GM21381 (cell line): ENCODE measurements around the gene LHPP.

Source experiments
- ATAC-seq: cut with Tn5 transposase; IDR thresholded peaks from one replicate; pipeline ENCODE4 v1.9.1; 2021; ENCODE audit warnings: mild to moderate bottlenecking, moderate library complexity; ENCODE audit not compliant: unreplicated experiment

Gene LHPP

GRCh38 chr10:124637746-124638145 is 176.1 kb downstream of the LHPP start:
- ATAC-seq, result no peak

GRCh38 chr10:124639206-124639605 is 177.6 kb downstream of the LHPP start:
- ATAC-seq, result no peak

DNA sequence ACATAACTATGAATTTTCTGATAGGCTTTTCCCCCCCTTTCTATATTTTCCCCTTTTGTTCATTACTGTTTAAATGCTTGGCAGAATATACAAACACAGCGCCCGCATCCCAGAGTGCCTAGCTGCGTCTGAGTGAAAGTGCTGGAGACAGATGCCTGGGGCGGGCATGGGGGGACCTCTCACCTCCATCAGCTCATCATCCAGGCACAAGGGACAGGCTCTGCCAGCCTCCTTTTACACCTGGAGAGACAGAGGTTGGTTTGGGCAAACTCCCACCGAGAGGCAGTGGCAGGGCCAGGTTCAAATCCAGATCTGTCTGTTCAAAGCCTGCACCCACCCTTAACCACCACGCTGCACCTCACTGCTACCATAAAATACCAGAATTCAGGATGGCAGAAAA is 178.0 kb downstream of the LHPP start:
- no peak for ATAC-seq

GRCh38 chr10:124640056-124640455 is 178.4 kb downstream of the LHPP start:
- ATAC-seq, result no peak

GRCh38 chr10:124640538-124641231 is 179.1 kb downstream of the LHPP start:
- ATAC-seq, result peak; percentile 38

DNA sequence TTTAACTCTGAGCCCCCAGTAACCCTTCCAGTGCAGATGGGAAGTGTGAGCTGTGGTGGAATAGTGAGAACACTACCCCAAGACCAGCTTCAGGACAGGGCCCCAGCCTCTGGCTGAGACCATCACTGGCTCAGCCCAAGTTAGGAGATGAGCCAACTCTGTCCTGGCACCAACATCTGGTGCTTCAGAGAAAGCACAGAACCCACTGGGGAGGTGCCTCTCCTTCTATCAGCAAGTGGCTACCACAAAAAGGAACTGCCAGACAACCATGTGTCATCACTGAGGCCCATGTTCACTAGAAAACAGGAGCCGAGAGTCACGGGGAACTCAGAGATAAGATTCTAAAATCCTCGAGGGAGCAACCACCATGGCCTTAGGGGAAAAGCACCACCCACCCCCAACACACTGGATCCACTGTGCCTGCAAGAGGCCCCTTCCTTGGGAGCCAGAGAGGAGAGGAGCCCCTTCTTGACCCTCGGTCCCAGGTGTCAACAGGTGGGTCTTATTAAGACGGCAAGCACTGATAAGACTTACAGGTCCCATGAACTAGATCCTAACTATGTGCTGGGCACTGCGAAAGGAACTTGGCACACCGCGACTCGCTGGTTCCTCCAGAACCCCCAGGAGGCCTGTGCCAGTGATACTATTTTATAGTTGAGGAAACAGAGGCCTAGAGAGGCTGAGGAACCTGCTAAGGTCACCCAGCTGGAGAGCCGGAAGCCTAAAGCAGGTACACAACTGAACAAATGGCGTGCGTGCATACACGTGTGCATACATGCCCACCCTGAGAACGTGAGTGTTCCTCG is 179.9 kb downstream of the LHPP start:
- peak; percentile 62 for ATAC-seq

- peak; percentile 10 for ATAC-seq
Observed at GRCh38 chr10:124642088-124642710, 180.6 kb downstream of the LHPP start.

DNA sequence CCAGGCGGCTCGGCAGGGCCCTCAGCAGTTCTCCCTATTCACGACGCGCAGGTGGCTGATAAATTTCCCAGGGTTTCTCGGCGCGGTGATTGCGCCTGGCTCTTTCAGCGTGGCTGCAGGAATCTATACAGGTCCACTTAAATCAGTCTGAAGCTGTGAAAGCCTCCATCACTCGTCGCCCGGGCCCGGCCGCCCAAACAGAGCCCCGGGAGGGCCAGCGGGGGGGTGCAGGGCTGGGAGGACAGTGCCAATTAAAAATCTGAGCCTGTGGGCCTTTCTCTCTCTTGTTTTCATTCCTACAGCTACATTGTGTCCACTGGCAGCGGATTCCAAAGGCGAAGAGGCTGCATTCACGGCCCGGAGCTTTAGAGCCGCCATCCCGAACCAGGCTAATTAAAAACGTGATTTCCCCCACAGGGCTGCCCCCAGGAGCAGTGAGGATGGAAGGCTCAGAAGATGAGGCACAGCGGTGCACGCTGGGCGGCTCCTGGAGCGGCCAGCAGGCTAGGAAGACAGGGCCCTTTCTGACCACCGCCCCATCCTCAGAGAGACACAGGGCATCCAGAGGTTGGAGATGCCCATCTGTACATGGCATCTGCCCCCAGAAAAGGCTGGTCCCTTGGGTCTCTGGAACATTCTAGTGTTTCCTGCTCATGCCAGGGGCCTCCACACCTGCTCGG is 181.8 kb downstream of the LHPP start:
- ATAC-seq, result no peak

DNA sequence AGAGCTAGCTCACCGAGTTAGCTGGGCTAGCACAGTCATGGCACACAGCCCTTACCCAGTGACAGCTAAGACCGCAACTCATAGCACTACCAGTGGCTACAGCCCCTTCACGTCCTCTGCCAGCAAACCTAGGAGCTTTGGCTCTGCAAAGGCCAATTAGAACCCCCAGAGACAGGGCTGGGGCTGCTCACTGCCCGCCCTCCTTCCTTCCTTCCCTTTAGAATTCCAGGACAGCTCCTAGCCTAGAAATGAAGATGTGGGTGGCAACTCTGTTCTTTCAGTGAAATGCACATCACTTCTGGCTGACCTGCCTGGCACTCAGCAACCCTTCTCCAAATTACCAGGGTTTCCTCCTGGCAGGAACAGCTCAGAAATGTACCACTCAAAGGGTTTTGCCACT is 182.6 kb downstream of the LHPP start:
- no peak for ATAC-seq

- no peak for ATAC-seq
Observed at GRCh38 chr10:124644771-124645415, 183.3 kb downstream of the LHPP start.

DNA sequence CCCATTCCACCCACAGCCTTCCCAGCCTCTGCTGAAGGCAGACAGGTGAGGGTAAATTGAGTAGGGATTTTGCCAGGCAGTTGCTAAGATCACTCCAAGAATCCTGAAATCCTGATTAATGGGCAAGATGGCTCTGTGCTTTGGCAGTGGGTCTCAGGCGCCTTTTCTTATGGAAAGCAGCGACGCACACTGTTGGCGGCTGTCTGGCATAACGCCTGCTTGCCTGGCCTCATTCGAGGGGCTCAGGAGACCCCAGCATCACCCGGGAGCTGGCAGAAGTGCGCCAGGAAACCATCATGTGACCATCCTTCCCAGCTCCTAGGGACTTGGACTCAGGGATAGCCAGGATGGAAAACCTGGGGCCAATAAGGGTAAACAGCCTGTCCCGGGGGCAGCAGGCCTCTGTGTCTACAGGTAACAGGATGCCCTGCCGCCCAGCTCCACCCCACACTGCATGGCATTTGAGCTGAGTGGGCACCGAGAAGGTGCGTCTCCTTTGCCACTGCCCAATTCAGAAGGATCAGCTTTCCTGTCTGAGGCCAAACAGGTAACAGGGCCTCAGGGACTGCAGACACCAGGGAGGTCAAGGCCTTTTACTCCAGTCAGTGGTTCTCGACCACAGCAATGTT is 184.0 kb downstream of the LHPP start:
- ATAC-seq, result no peak

- no peak for ATAC-seq
Observed at GRCh38 chr10:124646483-124647352, 185.1 kb downstream of the LHPP start.

GRCh38 chr10:124647421-124648130 is 186.0 kb downstream of the LHPP start:
- ATAC-seq, result peak; percentile 72

GRCh38 chr10:124648131-124648475 is 186.5 kb downstream of the LHPP start:
- no peak for ATAC-seq

DNA sequence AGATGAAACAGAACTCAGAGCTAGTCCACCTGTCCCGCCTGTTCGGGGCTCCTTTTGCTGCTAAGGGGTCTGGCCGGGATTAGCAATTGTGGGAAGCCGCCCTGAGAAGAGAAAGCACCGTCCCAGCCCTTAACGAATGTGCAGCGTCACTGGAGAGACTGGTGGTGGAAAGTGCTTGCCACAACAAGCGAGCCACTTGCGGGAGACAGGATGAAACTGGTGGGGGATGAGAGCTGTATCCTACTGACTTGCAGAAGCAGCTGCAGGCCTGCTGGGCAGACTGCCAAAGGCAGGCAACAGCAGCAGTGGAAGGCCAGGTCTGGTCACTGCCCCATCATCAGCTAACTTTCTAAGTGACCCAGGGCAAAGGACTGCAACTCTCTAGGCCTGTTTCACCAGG is 187.1 kb downstream of the LHPP start:
- ATAC-seq, result no peak

- no peak for ATAC-seq
Observed at GRCh38 chr10:124649214-124649613, 187.6 kb downstream of the LHPP start.

DNA sequence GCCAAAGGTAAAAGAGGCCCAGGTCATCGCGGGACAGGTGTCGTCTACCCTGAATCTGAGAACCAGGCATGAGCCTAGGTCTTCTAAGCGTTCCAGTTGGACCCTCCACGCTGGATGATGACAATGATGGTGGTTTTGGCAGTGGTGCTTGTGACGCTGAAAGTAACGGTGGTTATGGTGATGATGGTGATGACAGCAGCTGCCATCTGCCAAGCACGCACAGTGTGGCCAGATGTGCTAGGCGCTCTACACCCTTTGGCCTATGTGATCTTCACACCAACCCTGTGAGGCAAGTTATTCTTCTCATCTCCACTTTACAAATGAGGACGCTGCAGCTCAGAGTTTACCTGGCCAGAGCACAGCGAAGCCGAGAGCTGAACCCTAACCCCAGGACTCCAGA is 188.6 kb downstream of the LHPP start:
- ATAC-seq, result no peak

DNA sequence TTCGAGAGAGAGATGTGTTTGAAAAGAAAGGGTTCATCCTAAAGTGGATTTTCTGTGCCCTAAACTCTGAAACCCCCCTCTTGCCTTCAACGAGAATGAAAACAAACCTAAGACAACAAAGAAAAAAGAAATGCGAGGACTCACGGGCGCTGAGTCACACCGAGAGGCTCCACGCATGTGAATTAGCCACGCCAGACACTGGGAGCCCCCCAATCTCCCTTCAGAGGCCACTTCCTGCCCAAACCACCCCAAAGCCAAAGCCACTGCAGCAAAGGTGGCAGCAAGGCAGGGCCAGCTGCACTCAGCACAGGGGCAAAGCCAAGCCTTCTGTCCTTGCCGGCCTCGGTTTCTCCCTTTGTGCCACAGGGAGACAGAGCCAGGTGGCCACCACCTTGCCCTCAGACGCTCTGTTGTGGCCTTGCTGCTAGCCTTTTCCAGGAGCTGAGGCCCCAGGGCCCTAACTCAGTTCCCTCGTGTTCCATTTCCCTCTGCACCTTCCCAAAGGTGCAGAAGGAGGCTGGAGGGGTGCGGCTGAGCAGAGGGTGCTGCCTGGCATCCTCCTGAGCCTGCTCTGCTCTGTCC is 189.3 kb downstream of the LHPP start:
- ATAC-seq, result no peak
